Upper lobe of left lung (tissue), 6 donors: ENCODE data around the gene MBOAT1. TPM values are rescaled to one million over a fixed set of nuclear protein-coding genes. Genes with fewer than 3 reads are reported as not detected.

Experiments used
- ATAC-seq, 2 donors: fragments of 200-7000 bp; cut with Tn5 transposase; one replicate each; pipeline ENCODE4 v1.9.1; 2022; ENCODE audit warnings: mild to moderate bottlenecking in 2 of 2, moderate library complexity in 2 of 2; ENCODE audit not compliant: low FRiP score in 2 of 2
- DNase-seq, 2 donors: peaks; one replicate each; pipeline ENCODE4 v3.0.0-alpha.2; 2019 to 2020
- H3K27ac ChIP-seq, 4 donors: fragments of 200-600 bp; sonication (generic); one replicate each; pipeline ENCODE4 v1.5.1; 2016 to 2019
- H3K27me3 ChIP-seq, 4 donors: fragments of 200-600 bp; sonication (generic); one replicate each; pipeline ENCODE4 v1.5.1; 2017 to 2019
- H3K36me3 ChIP-seq, 4 donors: fragments of 200-600 bp; sonication (generic); one replicate each; pipeline ENCODE4 v1.5.1; 2016 to 2019
- H3K4me1 ChIP-seq, 4 donors: fragments of 200-600 bp; sonication (generic); one replicate each; pipeline ENCODE4 v1.5.1; 2018 to 2019
- H3K4me3 ChIP-seq, 4 donors: fragments of 200-600 bp; sonication (generic); one replicate each; pipeline ENCODE4 v1.5.1; 2017 to 2019; ENCODE audit warnings: mild to moderate bottlenecking in 2 of 4, moderate library complexity in 1 of 4
- H3K9me3 ChIP-seq, 4 donors: fragments of 200-600 bp; sonication (generic); one replicate each; pipeline ENCODE4 v1.5.1; 2018 to 2019
- EP300 ChIP-seq, 4 donors: sonication (generic); formaldehyde crosslinking; IDR thresholded peaks; one replicate each; pipeline ENCODE4 v1.5.1; 2017; ENCODE audit warnings: antibody characterized with exemption in 4 of 4, control low read depth in 2 of 4
- POLR2A ChIP-seq, 4 donors: fragments of 450-650 bp; IDR thresholded peaks; one replicate each; pipeline ENCODE4 v1.5.1; 2016 to 2017; ENCODE audit warnings: antibody characterized with exemption in 4 of 4, mild to moderate bottlenecking in 2 of 4
- POLR2AphosphoS5 ChIP-seq, 2 donors: sonication (generic); formaldehyde crosslinking; IDR thresholded peaks; one replicate each; pipeline ENCODE4 v1.5.1; 2017; ENCODE audit warnings: antibody characterized with exemption in 2 of 2
- WGBS, 2 donors: methylation state at CpG; one replicate each; pipeline ENCODE4 v1.1.5; 2017 to 2018; 5-methylcytosine and 5-hydroxymethylcytosine counted together
- total RNA-seq, 6 donors: library from RNA; depleted of rRNA in 4 of 6; stranded (reverse); fragments of >200 nt in 4 of 6; gene quantifications; one replicate each; pipeline versions ENCODE4 v1.1.0 to v1.2.1, GENCODE V29; 2016 to 2021
- TF ChIP-seq, protein P1 (sequence below), 6 experiments: fragments of 450-650 bp in 4 of 6; fragments of 200-600 bp in 2 of 6; sonication (generic) in 2 of 6; IDR thresholded peaks; one replicate each; pipeline ENCODE4 v1.5.1; 2016 to 2019; ENCODE audit warnings: antibody characterized with exemption in 6 of 6
- donor health status: DM: no; HTN: no; CAD: no; lungs with moderate emphysema.
- donor health status: DM: no; HTN: yes; CAD: no; lungs with severe emphysema.

The MBOAT1 gene
- total RNA-seq, 6 donors from 2014 or later, result 4.2 to 17.5 (median 12.2) TPM

DNA sequence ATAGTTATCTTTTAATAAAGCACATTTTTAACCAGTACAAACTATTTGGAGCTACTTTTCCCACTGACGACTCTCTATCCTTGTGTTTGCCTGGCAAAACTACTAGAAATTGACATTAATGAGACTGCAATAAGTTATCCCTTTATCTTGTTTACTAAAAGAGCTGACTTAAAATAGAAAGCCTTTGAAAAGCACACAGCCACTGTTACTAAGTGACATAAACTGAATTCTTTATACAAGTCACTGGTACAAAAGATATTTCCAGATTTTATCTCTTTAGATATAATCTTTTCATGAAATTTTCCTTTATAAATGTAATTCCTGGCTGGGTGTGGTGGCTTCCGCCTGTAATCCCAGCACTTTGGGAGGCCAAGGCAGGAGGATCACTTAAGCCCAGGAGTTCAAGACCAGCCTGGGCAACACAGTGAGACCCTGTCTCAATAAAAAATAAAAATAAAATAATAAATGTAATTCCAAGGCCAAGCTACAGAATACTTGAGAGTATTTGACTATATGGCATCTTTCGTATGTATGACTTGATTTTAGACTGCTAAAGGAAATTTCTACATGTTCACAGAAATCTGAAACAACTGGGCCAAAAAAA lies 9.5 kb downstream of the MBOAT1 start:
- ATAC-seq, result no peak
- no peak for DNase-seq
- H3K27me3 ChIP-seq, result no peaks in the 10 kb centered on the region

DNA sequence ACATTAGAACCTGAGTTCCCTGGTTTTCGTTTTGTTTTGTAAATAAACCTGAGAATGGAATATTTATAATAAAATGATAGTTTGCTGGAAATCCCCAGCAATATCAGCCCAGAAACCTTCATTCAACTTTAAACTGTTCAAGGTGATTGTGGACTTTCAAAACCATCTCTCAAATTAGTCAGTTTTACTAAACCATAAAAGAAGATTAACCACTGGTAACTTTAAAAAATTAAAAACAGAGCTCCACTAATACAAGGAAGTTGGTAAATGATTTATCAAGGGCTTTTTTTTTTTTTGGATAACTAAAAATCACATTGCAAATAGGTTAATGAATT lies 10.0 kb downstream of the MBOAT1 start:
- 47 to 58% methylated on average over 1 of the region's 1 CpG for WGBS, 2 donors
- H3K4me3 ChIP-seq, result no peak overlapping the region
- TF ChIP-seq, protein P1, sequence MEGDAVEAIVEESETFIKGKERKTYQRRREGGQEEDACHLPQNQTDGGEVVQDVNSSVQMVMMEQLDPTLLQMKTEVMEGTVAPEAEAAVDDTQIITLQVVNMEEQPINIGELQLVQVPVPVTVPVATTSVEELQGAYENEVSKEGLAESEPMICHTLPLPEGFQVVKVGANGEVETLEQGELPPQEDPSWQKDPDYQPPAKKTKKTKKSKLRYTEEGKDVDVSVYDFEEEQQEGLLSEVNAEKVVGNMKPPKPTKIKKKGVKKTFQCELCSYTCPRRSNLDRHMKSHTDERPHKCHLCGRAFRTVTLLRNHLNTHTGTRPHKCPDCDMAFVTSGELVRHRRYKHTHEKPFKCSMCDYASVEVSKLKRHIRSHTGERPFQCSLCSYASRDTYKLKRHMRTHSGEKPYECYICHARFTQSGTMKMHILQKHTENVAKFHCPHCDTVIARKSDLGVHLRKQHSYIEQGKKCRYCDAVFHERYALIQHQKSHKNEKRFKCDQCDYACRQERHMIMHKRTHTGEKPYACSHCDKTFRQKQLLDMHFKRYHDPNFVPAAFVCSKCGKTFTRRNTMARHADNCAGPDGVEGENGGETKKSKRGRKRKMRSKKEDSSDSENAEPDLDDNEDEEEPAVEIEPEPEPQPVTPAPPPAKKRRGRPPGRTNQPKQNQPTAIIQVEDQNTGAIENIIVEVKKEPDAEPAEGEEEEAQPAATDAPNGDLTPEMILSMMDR (IDR thresholded peaks at IDR 0.05), result no peak
- TF ChIP-seq EP300 (IDR thresholded peaks at IDR 0.05) (no peak), POLR2AphosphoS5 (IDR thresholded peaks at IDR 0.05) (no peak), POLR2A (IDR thresholded peaks at IDR 0.05) (no peak)

More for the DNA sequence above, 9.5 kb downstream of the MBOAT1 start:
- TF ChIP-seq, protein P1 (IDR thresholded peaks at IDR 0.05), result no peak
- TF ChIP-seq POLR2AphosphoS5 (IDR thresholded peaks at IDR 0.05) (no peak), EP300 (IDR thresholded peaks at IDR 0.05) (no peak), POLR2A (IDR thresholded peaks at IDR 0.05) (no peak)
- H3K4me1 ChIP-seq, result peaks cover 39 to 58% (median 44%) of the 10 kb centered on the region in 4 donors
- 53 to 71% methylated on average over 3 of the region's 3 CpGs for WGBS, 2 donors
- no peaks in the 10 kb centered on the region for H3K9me3 ChIP-seq
- H3K36me3 ChIP-seq, result no peaks in the 10 kb centered on the region
- H3K27ac ChIP-seq, result peak overlapping the region in 3 of 4 donors; percentile 13 to 81 (median 54)
- H3K4me3 ChIP-seq, result no peak overlapping the region

DNA sequence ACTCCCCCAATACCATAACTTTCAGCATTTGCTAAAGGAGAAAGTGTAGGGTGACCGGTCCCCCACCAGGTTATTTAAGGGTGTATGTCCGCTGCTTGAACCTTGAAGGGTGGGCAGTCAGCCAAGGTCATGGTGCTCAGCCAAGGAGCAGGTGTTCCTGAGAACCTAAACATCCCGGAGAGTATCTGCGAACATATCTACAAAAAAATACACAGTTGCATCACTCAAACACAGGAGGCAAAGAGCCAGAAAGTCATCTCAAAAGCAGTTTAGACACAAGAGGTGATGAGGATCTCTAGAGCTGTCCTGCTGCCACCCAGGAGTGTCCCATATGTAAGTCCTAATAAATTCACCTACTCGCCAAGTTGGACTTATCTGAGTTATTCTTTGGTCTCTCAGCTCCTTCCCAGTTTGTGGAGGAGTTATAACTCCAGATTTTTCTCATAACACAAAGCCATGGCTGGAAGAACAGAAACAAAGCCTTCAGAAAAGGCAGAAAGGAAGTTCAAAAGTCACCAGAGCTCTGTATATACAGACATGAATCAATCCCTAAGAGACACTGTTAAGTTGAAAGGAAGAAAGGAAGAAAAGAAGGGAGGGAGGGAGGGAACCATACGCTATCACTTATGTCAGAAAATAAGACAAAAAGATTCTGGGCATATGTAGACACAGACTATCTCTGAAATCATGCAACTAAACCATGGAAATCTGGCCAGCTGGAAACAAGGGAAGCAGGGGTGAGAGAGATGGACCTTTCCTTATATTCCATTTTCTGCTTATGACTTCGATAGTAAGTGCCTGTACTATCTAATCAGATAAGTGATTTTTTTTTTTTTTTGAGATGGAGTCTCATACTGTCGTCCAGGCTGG lies 11.3 kb downstream of the MBOAT1 start:
- ATAC-seq (no peak), DNase-seq (no peak)
- no peaks in the 10 kb centered on the region for H3K27me3 ChIP-seq
- peak overlapping the region in 3 of 4 donors; percentile 23 to 81 (median 35) for H3K27ac ChIP-seq
- no peak overlapping the region for H3K4me3 ChIP-seq
- H3K4me1 ChIP-seq, result peaks cover 31 to 44% (median 39%) of the 10 kb centered on the region in 4 donors
- no peaks in the 10 kb centered on the region for H3K36me3 ChIP-seq
- 50 to 62% methylated on average over 8 of the region's 8 CpGs for WGBS, 2 donors
- H3K9me3 ChIP-seq, result no peaks in the 10 kb centered on the region
- TF ChIP-seq POLR2A (IDR thresholded peaks at IDR 0.05), result no peak
- TF ChIP-seq EP300 (IDR thresholded peaks at IDR 0.05), result no peak
- no peak for TF ChIP-seq POLR2AphosphoS5 (IDR thresholded peaks at IDR 0.05)
- TF ChIP-seq, protein P1 (IDR thresholded peaks at IDR 0.05), result no peak

More for the DNA sequence above, 10.0 kb downstream of the MBOAT1 start:
- peak overlapping the region in 2 of 4 donors; percentile 54 to 81 for H3K27ac ChIP-seq
- H3K9me3 ChIP-seq, result no peaks in the 10 kb centered on the region
- DNase-seq, result no peak
- no peak for ATAC-seq
- peaks cover 39 to 57% (median 44%) of the 10 kb centered on the region in 4 donors for H3K4me1 ChIP-seq
- H3K27me3 ChIP-seq, result no peaks in the 10 kb centered on the region
- H3K36me3 ChIP-seq, result no peaks in the 10 kb centered on the region

DNA sequence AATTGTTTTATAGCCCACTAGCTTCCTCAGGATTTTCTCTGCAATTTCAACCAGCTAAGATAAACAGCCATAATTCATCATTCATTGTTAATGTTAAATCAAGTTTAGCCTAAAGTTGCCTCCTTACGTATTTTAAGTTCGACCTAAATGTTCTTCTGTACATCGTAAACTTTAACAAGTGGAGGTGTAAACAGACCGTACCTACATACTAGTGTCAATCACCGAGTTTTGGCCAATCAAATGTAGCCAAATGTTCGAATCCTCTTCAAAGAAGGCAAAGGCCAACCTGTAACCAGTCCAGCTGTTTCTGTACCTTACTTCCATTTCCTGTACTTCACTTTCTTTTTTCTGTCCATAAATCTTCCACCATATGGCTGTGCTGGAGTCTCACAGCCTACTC lies 13.5 kb downstream of the MBOAT1 start:
- ATAC-seq, result no peak
- no peak overlapping the region for H3K4me3 ChIP-seq
- H3K4me1 ChIP-seq, result peaks cover 24 to 30% (median 29%) of the 10 kb centered on the region in 4 donors

DNA sequence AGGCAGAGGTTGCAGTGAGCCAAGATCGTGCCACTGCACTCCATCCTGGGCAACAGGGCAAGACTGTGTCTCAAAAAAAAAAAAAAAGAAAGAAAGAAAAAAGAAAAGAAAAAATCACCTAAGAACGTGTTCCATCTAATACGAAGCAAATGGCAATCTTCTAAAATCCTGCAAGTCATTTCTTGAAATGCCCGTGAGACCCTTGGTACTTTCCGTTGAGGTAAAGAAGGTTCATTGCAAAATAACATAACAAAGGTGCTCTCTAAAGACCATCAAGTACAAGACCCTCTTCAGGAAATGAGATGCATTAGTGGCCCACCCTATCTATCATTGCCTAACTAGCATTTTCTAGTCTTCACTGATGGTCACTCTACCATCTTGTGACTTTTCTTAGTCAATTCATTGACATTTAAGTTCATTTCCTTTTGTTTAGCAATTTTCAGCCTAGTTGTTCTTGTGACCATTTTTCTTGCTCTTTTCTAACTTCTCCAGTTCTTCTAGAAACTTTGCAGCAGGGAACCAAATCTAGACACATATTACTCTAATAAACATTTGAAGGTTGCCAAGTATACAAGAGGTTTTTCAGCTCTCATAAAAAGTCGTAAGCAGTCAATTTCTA lies 14.0 kb downstream of the MBOAT1 start:
- no peak for ATAC-seq

More for the DNA sequence above, 13.5 kb downstream of the MBOAT1 start:
- no peak for DNase-seq
- Histone ChIP-seq H3K9me3 (no peaks in the 10 kb centered on the region), H3K36me3 (no peaks in the 10 kb centered on the region), H3K27ac (no peak overlapping the region), H3K27me3 (no peaks in the 10 kb centered on the region)
- WGBS, 2 donors, result 71 to 80% methylated on average over 6 of the region's 6 CpGs
- no peak for TF ChIP-seq EP300 (IDR thresholded peaks at IDR 0.05)
- no peak for TF ChIP-seq POLR2AphosphoS5 (IDR thresholded peaks at IDR 0.05)

More for the DNA sequence above, 14.0 kb downstream of the MBOAT1 start:
- no peak for DNase-seq
- H3K4me3 ChIP-seq, result no peak overlapping the region
- WGBS, 2 donors, result 83 to 94% methylated on average over 6 of the region's 6 CpGs
- no peaks in the 10 kb centered on the region for H3K9me3 ChIP-seq
- H3K27ac ChIP-seq, result no peak overlapping the region
- no peaks in the 10 kb centered on the region for H3K27me3 ChIP-seq
- peaks cover 24 to 27% (median 25%) of the 10 kb centered on the region in 4 donors for H3K4me1 ChIP-seq
- H3K36me3 ChIP-seq, result no peaks in the 10 kb centered on the region
- TF ChIP-seq, protein P1 (IDR thresholded peaks at IDR 0.05), result no peak
- TF ChIP-seq EP300 (IDR thresholded peaks at IDR 0.05), result no peak
- TF ChIP-seq POLR2AphosphoS5 (IDR thresholded peaks at IDR 0.05), result no peak
- no peak for TF ChIP-seq POLR2A (IDR thresholded peaks at IDR 0.05)
